GM19463 (cell line): ENCODE data around the gene ARHGEF10L.

ENCODE experiments used
- ATAC-seq: cut with Tn5 transposase; IDR thresholded peaks from one replicate; pipeline ENCODE4 v1.9.1; 2021; ENCODE audit warnings: mild to moderate bottlenecking, moderate library complexity; ENCODE audit not compliant: unreplicated experiment

The ARHGEF10L gene

GRCh38 chr1:17521946-17522612 is 17.4 kb upstream of the ARHGEF10L start:
- ATAC-seq, result no peak

- no peak for ATAC-seq
Measured at GRCh38 chr1:17523321-17524041, 16.0 kb upstream of the ARHGEF10L start.

GRCh38 chr1:17524645-17525044 is 14.9 kb upstream of the ARHGEF10L start:
- ATAC-seq, result no peak

GRCh38 chr1:17525996-17526686 is 13.4 kb upstream of the ARHGEF10L start:
- no peak for ATAC-seq

DNA sequence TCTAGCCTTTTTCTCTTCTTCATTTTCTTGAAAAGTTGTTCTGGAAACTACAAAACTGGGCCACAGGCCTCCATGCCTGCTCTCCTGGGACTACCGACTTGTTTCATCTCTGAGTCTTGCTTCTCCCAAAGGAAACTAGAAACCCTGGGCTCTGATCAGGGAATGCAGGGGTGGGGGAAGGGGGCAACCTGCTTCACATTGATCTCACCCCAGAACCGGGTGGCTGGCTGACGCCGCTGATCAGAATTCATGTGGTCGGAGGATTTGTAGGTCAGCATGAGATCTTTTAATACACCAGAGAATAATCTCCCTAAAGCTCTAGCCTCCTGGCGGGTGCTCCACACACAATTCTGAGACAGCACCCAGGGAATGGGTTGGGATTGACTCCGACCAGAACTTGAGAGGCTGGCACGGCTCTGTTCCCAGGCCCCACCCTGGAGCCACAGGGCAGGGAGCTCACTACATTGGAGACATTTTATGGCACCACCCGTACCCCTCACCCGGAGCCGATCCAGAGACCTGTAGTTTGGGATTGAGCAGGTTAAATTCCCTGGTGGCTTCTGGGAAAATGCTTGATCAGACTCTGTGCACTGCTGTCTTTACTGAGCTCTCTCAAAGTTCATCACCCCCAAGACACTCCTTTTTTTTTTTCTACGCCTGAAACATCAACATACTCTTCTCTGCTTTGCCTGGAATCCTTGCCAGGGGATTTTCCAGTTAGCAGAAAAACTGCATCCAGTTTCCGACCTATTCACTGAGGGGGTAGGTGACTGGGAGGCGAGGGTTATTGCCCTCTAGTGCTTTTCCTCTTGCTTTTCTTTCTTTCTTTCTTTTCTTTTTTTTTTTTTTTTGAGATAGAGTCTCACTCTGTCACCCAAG is 12.2 kb upstream of the ARHGEF10L start:
- ATAC-seq, result no peak

- no peak for ATAC-seq
Measured at GRCh38 chr1:17529381-17529780, 10.1 kb upstream of the ARHGEF10L start.

DNA sequence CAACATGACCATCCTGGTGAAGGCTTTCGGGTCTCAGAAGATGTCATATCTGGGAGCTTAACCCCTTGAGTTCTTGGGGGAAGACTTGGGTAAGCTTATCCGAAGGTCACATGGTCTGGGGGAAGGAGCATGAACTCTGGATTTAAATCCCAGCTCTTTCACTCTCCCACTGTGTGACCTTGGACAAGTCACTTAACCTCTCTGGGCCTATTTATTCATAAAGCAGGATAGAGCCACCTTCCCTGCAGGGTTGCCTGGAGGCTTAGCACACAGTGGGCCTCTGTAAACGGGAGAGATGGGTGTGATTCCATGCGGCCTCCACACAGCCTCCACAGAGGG is 8.2 kb upstream of the ARHGEF10L start:
- no peak for ATAC-seq

DNA sequence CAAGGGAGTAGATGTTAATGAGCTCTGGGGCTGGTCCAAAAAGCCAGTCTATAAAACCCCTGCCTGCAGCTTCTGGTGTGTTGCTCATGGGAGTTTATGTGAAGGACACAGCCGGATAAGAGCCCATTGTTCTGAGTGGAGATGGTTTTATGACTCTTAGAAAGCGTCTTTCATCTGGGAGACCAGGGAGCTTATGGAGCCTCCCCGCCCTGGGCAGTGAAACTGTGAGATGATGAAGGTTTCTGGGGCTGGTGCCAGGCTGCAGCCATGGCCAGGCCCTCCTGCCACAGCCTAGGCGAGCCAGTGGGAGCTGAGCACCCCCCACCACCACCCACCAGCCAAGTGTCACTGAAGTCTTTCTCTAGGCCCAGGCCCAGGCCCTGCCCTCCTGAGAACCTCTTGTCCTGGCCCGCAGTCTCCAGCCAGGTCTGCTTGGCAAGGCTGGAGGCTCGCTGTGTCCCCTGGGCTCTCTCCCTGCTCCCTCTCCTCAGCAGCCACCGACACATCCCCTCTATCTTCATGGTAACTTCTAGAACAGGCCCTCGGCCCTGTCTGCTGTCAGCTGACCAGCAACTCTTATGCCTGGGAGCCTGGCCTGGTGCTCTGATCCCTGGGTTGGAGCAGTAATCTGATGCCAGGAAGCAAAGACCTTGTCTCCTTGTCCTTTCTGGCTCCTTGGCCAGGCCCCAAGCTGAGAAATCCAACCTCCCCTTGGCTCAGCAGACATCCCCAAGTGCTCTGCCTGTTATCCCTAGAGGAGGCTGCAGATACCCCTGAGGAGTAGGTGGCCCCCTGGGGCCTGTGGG is 7.6 kb upstream of the ARHGEF10L start:
- ATAC-seq, result no peak

DNA sequence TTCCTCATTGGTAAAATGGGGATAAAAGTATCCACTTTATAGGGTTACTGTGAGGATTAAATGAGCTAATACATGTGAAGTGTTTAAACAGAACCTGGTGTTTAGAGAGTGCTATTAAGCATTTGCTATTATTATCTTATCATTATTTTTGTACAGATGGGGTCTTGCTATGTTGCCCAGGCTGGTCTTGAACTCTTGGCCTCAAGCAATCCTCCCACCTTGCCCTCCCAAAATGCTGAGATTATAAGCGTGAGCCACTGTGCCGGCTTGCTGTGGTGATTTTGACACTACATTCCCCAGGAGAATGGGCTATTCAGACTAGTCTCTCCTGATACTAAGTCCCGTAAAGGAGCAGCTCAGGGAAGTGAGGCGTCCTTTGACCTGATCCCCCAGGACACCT is 6.3 kb upstream of the ARHGEF10L start:
- no peak for ATAC-seq

GRCh38 chr1:17535300-17535936 is 4.1 kb upstream of the ARHGEF10L start:
- ATAC-seq, result no peak

DNA sequence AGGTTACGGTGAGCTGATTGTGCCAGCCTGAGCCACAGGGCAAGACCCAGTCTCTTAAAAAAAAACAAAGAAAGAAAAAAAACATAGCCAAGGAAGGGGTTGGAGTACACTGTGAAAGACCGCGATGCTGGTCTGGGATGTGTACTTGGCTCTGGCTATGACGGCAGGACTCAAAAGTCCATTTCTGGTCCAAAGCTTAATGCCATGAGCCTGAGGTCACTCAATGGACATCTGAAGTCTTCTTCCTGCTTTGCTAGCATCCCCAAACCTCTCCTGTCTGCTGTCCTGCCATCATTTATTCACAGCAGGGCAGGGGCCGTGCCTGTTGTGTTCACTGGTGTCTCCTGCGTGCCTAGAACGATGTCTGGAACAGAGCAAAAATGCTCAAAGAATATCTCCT is 1.5 kb upstream of the ARHGEF10L start:
- ATAC-seq, result no peak

DNA sequence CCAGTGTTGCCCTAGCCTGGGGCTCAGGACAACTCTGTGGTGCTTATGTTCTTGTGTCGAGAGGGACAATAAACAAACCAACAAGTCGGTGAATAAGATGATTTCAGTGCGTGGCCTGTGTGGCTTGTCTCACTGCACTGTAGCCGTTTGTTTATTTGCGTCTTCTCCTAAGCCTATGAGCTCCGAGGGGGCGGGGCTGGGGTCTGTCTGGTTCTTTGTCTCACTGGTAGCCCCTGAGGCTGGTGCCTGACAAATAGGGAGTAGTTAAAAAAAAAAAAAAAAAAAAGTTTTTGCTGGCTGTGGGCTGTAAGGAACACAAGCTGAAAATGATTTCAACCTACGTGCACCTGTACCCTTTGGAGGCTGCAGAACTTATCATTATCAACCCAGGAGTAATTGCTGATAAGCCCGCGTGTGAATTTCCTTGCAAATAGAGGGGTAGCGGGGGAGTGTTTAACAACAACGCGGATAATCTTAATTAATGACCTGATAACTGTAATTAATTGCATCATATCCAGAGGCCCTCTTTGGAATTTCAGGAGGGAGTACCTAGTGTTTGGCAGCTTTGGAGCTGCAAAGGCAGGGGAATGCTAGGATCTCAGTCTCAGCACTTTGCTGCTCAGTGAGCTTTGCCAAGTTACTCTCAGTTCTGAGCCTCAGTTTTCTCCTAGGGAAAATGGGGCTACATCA is 925 bp upstream of the ARHGEF10L start:
- ATAC-seq, result no peak

GRCh38 chr1:17539118-17539476 is 401 bp upstream of the ARHGEF10L start:
- no peak for ATAC-seq

DNA sequence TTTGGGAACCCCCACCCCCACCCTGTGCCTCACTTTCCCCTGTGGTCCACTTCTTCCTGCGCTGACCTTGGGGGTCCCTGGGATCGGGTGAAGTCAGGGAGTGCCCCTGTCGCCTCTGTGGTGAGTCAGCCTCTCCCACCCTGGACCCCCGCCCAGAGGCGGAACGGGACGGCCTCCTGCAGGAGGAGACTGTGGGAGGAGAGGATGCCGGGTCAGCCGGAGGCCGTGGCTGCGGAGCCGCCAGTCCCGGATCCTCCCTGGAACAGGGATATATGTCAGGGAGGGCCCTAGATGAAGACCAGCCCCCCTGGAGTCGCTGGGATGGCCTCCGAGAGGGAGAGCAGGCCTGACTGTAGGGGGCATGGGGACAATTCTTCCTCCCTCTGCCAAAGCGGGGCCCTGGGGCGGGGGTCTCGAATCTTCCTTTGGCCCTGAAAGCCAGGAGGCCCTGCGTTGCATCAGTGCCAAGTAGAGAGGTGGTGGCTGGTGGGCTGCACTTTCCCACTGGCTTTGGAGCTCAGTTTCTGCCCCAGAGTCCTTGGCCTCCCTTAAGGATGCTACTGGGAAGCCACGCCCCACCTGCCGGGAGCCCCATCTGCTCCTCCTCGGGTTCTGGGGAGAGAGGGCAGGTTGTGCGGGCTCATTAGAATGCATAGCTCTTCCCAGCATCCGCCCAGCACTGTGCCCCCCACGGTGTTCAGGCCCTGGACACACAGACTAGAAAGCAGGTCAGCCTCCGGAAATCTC is 930 bp downstream of the ARHGEF10L start:
- ATAC-seq, result no peak

GRCh38 chr1:17542645-17543044 is 3.1 kb downstream of the ARHGEF10L start:
- ATAC-seq, result no peak

GRCh38 chr1:17544776-17545350 is 5.4 kb downstream of the ARHGEF10L start:
- ATAC-seq, result no peak

- no peak for ATAC-seq
Measured at GRCh38 chr1:17545356-17545755, 5.9 kb downstream of the ARHGEF10L start.

DNA sequence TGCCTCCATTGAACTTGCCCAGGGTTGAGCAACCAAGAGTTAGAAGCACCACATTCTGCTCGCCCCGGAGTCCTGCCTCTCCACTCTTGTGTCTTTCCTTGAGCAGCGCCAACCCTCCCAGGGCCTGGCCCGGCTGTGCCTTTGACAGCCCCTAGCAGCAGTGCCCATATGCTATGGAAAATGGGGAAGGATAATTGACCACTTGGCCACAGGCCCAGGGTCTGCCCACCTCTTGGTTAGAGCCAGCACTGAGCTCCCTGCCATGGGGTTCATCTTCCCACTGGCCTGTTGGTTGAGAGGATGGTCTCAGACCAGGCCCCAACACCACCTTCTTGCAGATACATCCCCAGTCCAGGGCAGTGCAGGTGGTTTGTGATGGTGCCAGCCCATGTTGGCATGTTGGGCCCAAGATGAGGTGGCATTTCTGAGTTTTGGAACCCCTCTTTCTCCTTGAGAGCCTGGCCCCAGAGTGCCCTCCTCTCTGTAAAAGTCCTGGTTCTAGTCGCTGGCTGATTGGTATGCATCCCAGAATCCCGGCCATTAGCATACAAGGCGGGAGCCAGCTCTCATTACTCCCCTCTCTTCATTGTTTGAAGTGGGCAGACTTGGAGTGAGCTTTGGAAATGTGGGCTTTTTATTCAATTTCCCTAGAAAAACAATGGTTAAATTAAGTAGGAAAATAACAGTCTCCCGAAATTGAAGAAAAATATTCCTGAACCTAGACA is 7.6 kb downstream of the ARHGEF10L start:
- no peak for ATAC-seq
